Parathyroid adenoma (tissue), 2 donors: ENCODE measurements around the gene RIPOR2.
A peak's percentile ranks its signal among the peaks of the same experiment; 100 is the strongest.

Experiments
- H2AFZ ChIP-seq: fragments of 300-600 bp; sonication (generic); one replicate; pipeline ENCODE4 v1.7.0; 2017; ENCODE audit warnings: antibody characterized with exemption, mild to moderate bottlenecking
- H3K27ac ChIP-seq: fragments of 300-600 bp; sonication (generic); one replicate; pipeline ENCODE4 v1.7.0; 2017
- H3K27me3 ChIP-seq: fragments of 300-600 bp; sonication (generic); one replicate; pipeline ENCODE4 v1.7.0; 2017; ENCODE audit warnings: low read length; ENCODE audit not compliant: control insufficient read depth, insufficient read depth
- H3K36me3 ChIP-seq: fragments of 300-600 bp; sonication (generic); one replicate; pipeline ENCODE4 v1.7.0; 2017; ENCODE audit warnings: low read length; ENCODE audit not compliant: control insufficient read depth, insufficient read depth
- H3K4me1 ChIP-seq: fragments of 300-600 bp; sonication (generic); one replicate; pipeline ENCODE4 v1.7.0; 2017; ENCODE audit warnings: control low read depth
- H3K4me2 ChIP-seq: fragments of 300-600 bp; sonication (generic); one replicate; pipeline ENCODE4 v1.7.0; 2017; ENCODE audit warnings: low read length
- H3K4me3 ChIP-seq: fragments of 300-600 bp; sonication (generic); one replicate; pipeline ENCODE4 v1.7.0; 2017; ENCODE audit warnings: low read depth, low read length
- H3K79me2 ChIP-seq: fragments of 300-600 bp; sonication (generic); one replicate; pipeline ENCODE4 v1.7.0; 2017; ENCODE audit warnings: control low read depth
- H3K9ac ChIP-seq: fragments of 300-600 bp; sonication (generic); one replicate; pipeline ENCODE4 v1.7.0; 2017; ENCODE audit warnings: mild to moderate bottlenecking
- H3K9me3 ChIP-seq: fragments of 300-600 bp; sonication (generic); one replicate; pipeline ENCODE4 v1.7.0; 2017; ENCODE audit warnings: low read length; ENCODE audit not compliant: control insufficient read depth
- TF ChIP-seq, protein P1 (sequence below): fragments of 300-600 bp; sonication (generic); IDR thresholded peaks from one replicate; pipeline ENCODE4 v1.7.0; 2017; ENCODE audit warnings: antibody characterized with exemption, mild to moderate bottlenecking
- donor health status: primary hyperparathyroidism.

The RIPOR2 gene

DNA sequence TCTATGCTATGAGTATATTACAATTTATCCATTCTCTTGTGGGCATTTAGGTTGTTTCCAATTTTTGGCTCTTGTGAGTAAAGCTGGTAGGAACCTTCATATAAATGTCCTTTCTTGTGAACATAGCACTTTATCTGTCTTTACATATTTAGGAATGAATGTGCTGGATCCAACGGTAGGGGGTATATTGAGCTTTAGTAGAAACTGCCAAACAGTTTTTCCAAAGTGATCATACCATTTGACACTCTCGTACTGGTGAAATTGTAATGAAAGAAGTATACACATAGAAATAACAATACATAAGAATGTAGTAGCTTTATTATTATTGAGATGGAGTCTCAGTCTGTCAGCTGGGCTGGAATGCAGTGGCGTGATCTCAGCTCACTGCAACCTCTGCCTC, 106.1 kb downstream of the RIPOR2 start:
- TF ChIP-seq, protein P1, sequence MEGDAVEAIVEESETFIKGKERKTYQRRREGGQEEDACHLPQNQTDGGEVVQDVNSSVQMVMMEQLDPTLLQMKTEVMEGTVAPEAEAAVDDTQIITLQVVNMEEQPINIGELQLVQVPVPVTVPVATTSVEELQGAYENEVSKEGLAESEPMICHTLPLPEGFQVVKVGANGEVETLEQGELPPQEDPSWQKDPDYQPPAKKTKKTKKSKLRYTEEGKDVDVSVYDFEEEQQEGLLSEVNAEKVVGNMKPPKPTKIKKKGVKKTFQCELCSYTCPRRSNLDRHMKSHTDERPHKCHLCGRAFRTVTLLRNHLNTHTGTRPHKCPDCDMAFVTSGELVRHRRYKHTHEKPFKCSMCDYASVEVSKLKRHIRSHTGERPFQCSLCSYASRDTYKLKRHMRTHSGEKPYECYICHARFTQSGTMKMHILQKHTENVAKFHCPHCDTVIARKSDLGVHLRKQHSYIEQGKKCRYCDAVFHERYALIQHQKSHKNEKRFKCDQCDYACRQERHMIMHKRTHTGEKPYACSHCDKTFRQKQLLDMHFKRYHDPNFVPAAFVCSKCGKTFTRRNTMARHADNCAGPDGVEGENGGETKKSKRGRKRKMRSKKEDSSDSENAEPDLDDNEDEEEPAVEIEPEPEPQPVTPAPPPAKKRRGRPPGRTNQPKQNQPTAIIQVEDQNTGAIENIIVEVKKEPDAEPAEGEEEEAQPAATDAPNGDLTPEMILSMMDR, result no peak
- Histone ChIP-seq H3K9ac (no peak overlapping the region), H2AFZ (no peak overlapping the region), H3K36me3 (no peaks in the 10 kb centered on the region), H3K4me2 (no peak overlapping the region), H3K4me3 (no peak overlapping the region), H3K9me3 (no peaks in the 10 kb centered on the region), H3K27me3 (no peaks in the 10 kb centered on the region), H3K4me1 (no peaks in the 10 kb centered on the region), H3K79me2 (no peaks in the 10 kb centered on the region), H3K27ac (no peak overlapping the region)

DNA sequence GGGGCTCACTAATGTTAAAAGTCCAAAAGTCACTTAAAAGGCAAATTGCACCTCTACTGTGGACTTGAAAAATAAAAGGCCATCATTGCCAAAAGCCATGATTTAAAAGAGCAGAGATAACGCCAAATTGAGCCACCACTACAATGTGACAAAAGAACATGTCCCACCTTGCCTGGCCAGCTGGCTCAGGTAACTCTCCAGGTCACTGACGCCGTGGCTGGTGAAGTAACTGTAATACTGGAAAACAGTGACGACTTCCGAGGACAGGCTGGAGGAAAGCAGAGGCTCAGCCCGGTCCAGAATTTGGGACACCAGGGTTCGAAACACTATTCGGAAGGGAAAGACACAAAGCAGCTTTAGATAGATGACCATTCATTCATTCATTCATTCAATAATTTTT, 107.8 kb downstream of the RIPOR2 start:
- Histone ChIP-seq H3K27me3 (no peaks in the 10 kb centered on the region), H3K36me3 (no peaks in the 10 kb centered on the region)

GRCh38 chr6:24827162-24827561, 108.6 kb downstream of the RIPOR2 start:
- H3K4me2 ChIP-seq, result no peak overlapping the region
- no peaks in the 10 kb centered on the region for H3K79me2 ChIP-seq
- H3K4me3 ChIP-seq, result no peak overlapping the region
- no peaks in the 10 kb centered on the region for H3K27me3 ChIP-seq
- TF ChIP-seq, protein P1, result no peak
- H3K9ac ChIP-seq, result no peak overlapping the region
- no peaks in the 10 kb centered on the region for H3K4me1 ChIP-seq
- H2AFZ ChIP-seq, result no peak overlapping the region
- no peaks in the 10 kb centered on the region for H3K9me3 ChIP-seq
- no peaks in the 10 kb centered on the region for H3K36me3 ChIP-seq
- H3K27ac ChIP-seq, result no peak overlapping the region

More for the DNA sequence above, 107.8 kb downstream of the RIPOR2 start:
- Histone ChIP-seq H3K9ac (no peak overlapping the region), H3K4me3 (no peak overlapping the region), H3K9me3 (no peaks in the 10 kb centered on the region), H3K4me2 (no peak overlapping the region), H2AFZ (no peak overlapping the region), H3K79me2 (no peaks in the 10 kb centered on the region), H3K27ac (no peak overlapping the region), H3K4me1 (no peaks in the 10 kb centered on the region)
- TF ChIP-seq, protein P1, result no peak

- TF ChIP-seq, protein P1, result no peak
These were observed 110.6 kb downstream of the RIPOR2 start for GRCh38 chr6:24825130-24825630.

More at GRCh38 chr6:24825130-24825630, 110.6 kb downstream of the RIPOR2 start:
- H3K9ac ChIP-seq, result no peak overlapping the region
- no peak overlapping the region for H3K4me2 ChIP-seq
- no peaks in the 10 kb centered on the region for H3K36me3 ChIP-seq
- no peaks in the 10 kb centered on the region for H3K79me2 ChIP-seq
- no peaks in the 10 kb centered on the region for H3K4me1 ChIP-seq
- no peaks in the 10 kb centered on the region for H3K27me3 ChIP-seq
- peak overlapping the region; percentile 30 for H2AFZ ChIP-seq
- H3K9me3 ChIP-seq, result no peaks in the 10 kb centered on the region
- no peak overlapping the region for H3K4me3 ChIP-seq
- no peak overlapping the region for H3K27ac ChIP-seq
